Measurements from ENCODE around the gene ITGA2B. TPM values are rescaled to one million over a fixed set of nuclear protein-coding genes. Genes with fewer than 3 reads are reported as not detected.

The ITGA2B gene
- total and polyA plus RNA-seq, 2 of the 4 experiments (the other 2 are of a cell fraction): under 0.01 to 0.26 TPM

- TF ChIP-seq, protein P1, sequence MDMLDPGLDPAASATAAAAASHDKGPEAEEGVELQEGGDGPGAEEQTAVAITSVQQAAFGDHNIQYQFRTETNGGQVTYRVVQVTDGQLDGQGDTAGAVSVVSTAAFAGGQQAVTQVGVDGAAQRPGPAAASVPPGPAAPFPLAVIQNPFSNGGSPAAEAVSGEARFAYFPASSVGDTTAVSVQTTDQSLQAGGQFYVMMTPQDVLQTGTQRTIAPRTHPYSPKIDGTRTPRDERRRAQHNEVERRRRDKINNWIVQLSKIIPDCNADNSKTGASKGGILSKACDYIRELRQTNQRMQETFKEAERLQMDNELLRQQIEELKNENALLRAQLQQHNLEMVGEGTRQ (IDR thresholded peaks at IDR 0.05; ENCODE audit: low read depth, low read length): no peak
- Histone ChIP-seq H3K9ac (ENCODE audit: low read depth, low read length) (no peak overlapping the region), H3K9me1 (ENCODE audit: insufficient read depth, low read length) (0 out of 2 replicates have a peak, but pooled peaks cover 5% of the 10 kb centered on the region), H3K9me3 (ENCODE audit: control insufficient read depth, insufficient read depth, low read length) (no peaks in the 10 kb centered on the region), H2BK5ac (ENCODE audit: low read depth, low read length, poor library complexity, severe bottlenecking) (no peak overlapping the region), H3K27ac (ENCODE audit: insufficient read depth, low read length) (no peak overlapping the region), H2BK120ac (ENCODE audit: low read depth, low read length) (no peak overlapping the region), H4K20me1 (ENCODE audit: insufficient read depth, low read length) (no peaks in the 10 kb centered on the region), H3K18ac (ENCODE audit: low read depth, low read length) (no peak overlapping the region), H3K23ac (ENCODE audit: low read depth, low read length) (no peak overlapping the region), H3K4me2 (ENCODE audit: low read depth, low read length) (no peak overlapping the region), H4K91ac (ENCODE audit: insufficient read depth, low read depth, low read length) (no peak overlapping the region), H3K27me3 (ENCODE audit: control insufficient read depth, insufficient read depth, low read length) (peaks cover 18% of the 10 kb centered on the region), H2AFZ (replicated peaks; ENCODE audit: low read length, poor library complexity) (no peak overlapping the region), H2BK15ac (ENCODE audit: low read depth, low read length) (no peak overlapping the region), H2BK20ac (ENCODE audit: low read depth, low read length) (no peak overlapping the region), H3K79me1 (ENCODE audit: low read depth in 1 of 2, low read length in 2 of 2) (no peaks in the 10 kb centered on the region), H4K5ac (ENCODE audit: low read depth, low read length) (no peak overlapping the region), H2AK9ac (replicated peaks; ENCODE audit: low read depth, low read length, poor library complexity) (no peak overlapping the region), H3K14ac (replicated peaks; ENCODE audit: low read depth, low read length) (no peak overlapping the region), H2AK5ac (ENCODE audit: low read depth, low read length) (no peak overlapping the region), H4K8ac (ENCODE audit: low read depth in 2 of 2, low read length in 2 of 2) (no peak overlapping the region), H3K36me3 (ENCODE audit: control insufficient read depth, insufficient read depth, low read length) (no peaks in the 10 kb centered on the region), H3K4ac (ENCODE audit: low read depth, low read length) (no peak overlapping the region), H3K4me3 (ENCODE audit: insufficient read depth, low read depth, low read length) (no peak overlapping the region), H3K4me1 (ENCODE audit: control insufficient read depth, insufficient read depth, low read length) (peaks cover 2% of the 10 kb centered on the region; the same call in 1 of the 2 replicates), H3K56ac (ENCODE audit: extremely low read depth, insufficient read depth, low read length) (no peak overlapping the region)
- DNase-seq: no peak
- intact Hi-C loops (cut with micrococcal nuclease) (no loop called here), dilution Hi-C loops (cut with HindIII; ENCODE audit: low sequenced_read_pairs, unreplicated experiment) (no loop called here), in situ Hi-C loops (cut with MboI; ENCODE audit: low sequenced_read_pairs) (no loop called here)
- BruUV-seq (replicated peaks): no TSS peak
- ATAC-seq (ENCODE audit: low read depth): no peak
- 97% methylated on average over 5 of the region's 12 CpGs; no CpG with 5 or more reads in 1 of the 2 experiments for WGBS, 2 experiments (ENCODE audit: extremely low coverage in 2 of 2, insufficient read length in 1 of 2)
- CTCF ChIA-PET: interaction anchor here (0.7 to 1.5 kb wide), 4 partner anchors 10 to 152 kb away, joined by 3 to 6 read pairs (median 4); partner anchors contain the start of gene FAM171A2
- POLR2A ChIA-PET (ENCODE audit: unreplicated experiment): no interaction called here
These were observed 12.7 kb downstream of the ITGA2B start for GRCh38 chr17:44376779-44377178.
